HG03060 (cell line): ENCODE measurements around the gene BTG2.
"Not testable (repeated sequence)": the region's sequence is repeated elsewhere in the genome, so short reads cannot be mapped to it uniquely, and the experiment has no call there.

Source experiments
- ATAC-seq: cut with Tn5 transposase; IDR thresholded peaks from one replicate; pipeline ENCODE4 v1.9.1; 2021; ENCODE audit warnings: low read depth, moderate number of reproducible peaks; ENCODE audit not compliant: unreplicated experiment

Gene BTG2

GRCh38 chr1:203304919-203305808 lies at the start of gene BTG2:
TSS of gene BTG2 (plus strand) at chr1:203305519. CDS start at chr1:203305607, 88 bp downstream.
- no peak for ATAC-seq

GRCh38 chr1:203256636-203257035 lies 48.7 kb upstream of the BTG2 start:
- ATAC-seq = not testable (repeated sequence)

- no peak for ATAC-seq
Observed at GRCh38 chr1:203263496-203263895, 41.8 kb upstream of the BTG2 start.

GRCh38 chr1:203264052-203264501 lies 41.2 kb upstream of the BTG2 start:
- ATAC-seq = no peak

- no peak for ATAC-seq
Observed at GRCh38 chr1:203265541-203265940, 39.8 kb upstream of the BTG2 start.

GRCh38 chr1:203266140-203266539 lies 39.2 kb upstream of the BTG2 start:
- ATAC-seq = not testable (repeated sequence)

- no peak for ATAC-seq
Observed at GRCh38 chr1:203267347-203267846, 37.9 kb upstream of the BTG2 start.

GRCh38 chr1:203267912-203268311 lies 37.4 kb upstream of the BTG2 start:
- no peak for ATAC-seq

- ATAC-seq = no peak
Observed at GRCh38 chr1:203268901-203269653, 36.2 kb upstream of the BTG2 start.

GRCh38 chr1:203269654-203270020 lies 35.7 kb upstream of the BTG2 start:
- no peak for ATAC-seq

GRCh38 chr1:203270448-203270847 lies 34.9 kb upstream of the BTG2 start:
- no peak for ATAC-seq

- no peak for ATAC-seq
Observed at GRCh38 chr1:203271018-203271743, 34.1 kb upstream of the BTG2 start.

- no peak for ATAC-seq
Observed at GRCh38 chr1:203271962-203272632, 33.2 kb upstream of the BTG2 start.

- ATAC-seq = no peak
Observed at GRCh38 chr1:203272633-203273205, 32.6 kb upstream of the BTG2 start.

GRCh38 chr1:203273206-203273868 lies 32.0 kb upstream of the BTG2 start:
- ATAC-seq = no peak

GRCh38 chr1:203273869-203274602 lies 31.3 kb upstream of the BTG2 start:
- ATAC-seq = no peak

- no peak for ATAC-seq
Observed at GRCh38 chr1:203274603-203275381, 30.5 kb upstream of the BTG2 start.
